Measurements from ENCODE around the gene MPZL1.
A peak's percentile ranks its signal among the peaks of the same experiment; 100 is the strongest.

MPZL1 gene

GRCh38 chr1:167751676-167752075 lies 29.9 kb downstream of the MPZL1 start:
- DNase-seq, result no peak

GRCh38 chr1:167752219-167752985 lies 30.6 kb downstream of the MPZL1 start:
- no peak for DNase-seq

GRCh38 chr1:167755654-167756053 lies 33.9 kb downstream of the MPZL1 start:
- DNase-seq, result no peak

- no peak for DNase-seq
Observed at GRCh38 chr1:167756730-167757405, 35.1 kb downstream of the MPZL1 start.

GRCh38 chr1:167757433-167758309 lies 35.9 kb downstream of the MPZL1 start:
- no peak for DNase-seq

GRCh38 chr1:167761400-167761799 lies 39.6 kb downstream of the MPZL1 start:
- DNase-seq, result no peak

- DNase-seq, result no peak
Observed at GRCh38 chr1:167762061-167762746, 40.4 kb downstream of the MPZL1 start.

- DNase-seq, result peak; percentile 76
Observed at GRCh38 chr1:167763525-167764220, 41.9 kb downstream of the MPZL1 start.

GRCh38 chr1:167764458-167765330 lies 42.9 kb downstream of the MPZL1 start:
- no peak for DNase-seq

GRCh38 chr1:167765496-167765895 lies 43.7 kb downstream of the MPZL1 start:
- DNase-seq, result no peak

- no peak for DNase-seq
Observed at GRCh38 chr1:167766538-167766937, 44.8 kb downstream of the MPZL1 start.

GRCh38 chr1:167767761-167768160 lies 46.0 kb downstream of the MPZL1 start:
- no peak for DNase-seq

- DNase-seq, result no peak
Observed at GRCh38 chr1:167770127-167770526, 48.3 kb downstream of the MPZL1 start.

GRCh38 chr1:167772436-167772835 lies 50.7 kb downstream of the MPZL1 start:
- no peak for DNase-seq

GRCh38 chr1:167773516-167773915 lies 51.7 kb downstream of the MPZL1 start:
- no peak for DNase-seq

GRCh38 chr1:167774710-167775109 lies 52.9 kb downstream of the MPZL1 start:
- no peak for DNase-seq

GRCh38 chr1:167775178-167775577 lies 53.4 kb downstream of the MPZL1 start:
- no peak for DNase-seq

- no peak for DNase-seq
Observed at GRCh38 chr1:167776151-167776550, 54.4 kb downstream of the MPZL1 start.

GRCh38 chr1:167776616-167777268 lies 55.0 kb downstream of the MPZL1 start:
- no peak for DNase-seq

- no peak for DNase-seq
Observed at GRCh38 chr1:167777269-167777650, 55.5 kb downstream of the MPZL1 start.

GRCh38 chr1:167781558-167781957 lies 59.8 kb downstream of the MPZL1 start:
- DNase-seq, result no peak
